Peyer's patch (tissue), 4 donors: Measurements from ENCODE around the gene UBP1. TPM values are rescaled to one million over a fixed set of nuclear protein-coding genes. Genes with fewer than 3 reads are reported as not detected.

Source experiments
- DNase-seq, 3 donors: peaks; one replicate each; pipeline ENCODE4 v3.0.0-alpha.2; 2017 to 2019
- H3K27ac ChIP-seq, 4 donors: fragments of 200-600 bp; sonication (generic); one replicate each; pipeline ENCODE4 v1.5.1; 2016 to 2019
- H3K27me3 ChIP-seq, 2 donors: fragments of 200-600 bp; sonication (generic); one replicate each; pipeline ENCODE4 v1.5.1; 2019
- H3K36me3 ChIP-seq, 3 donors: fragments of 200-600 bp; sonication (generic); one replicate each; pipeline ENCODE4 v1.5.1; 2016 to 2019
- H3K4me1 ChIP-seq, 4 donors: fragments of 200-600 bp; sonication (generic); one replicate each; pipeline ENCODE4 v1.5.1; 2016 to 2019
- H3K4me3 ChIP-seq, 4 donors: fragments of 200-600 bp; sonication (generic); 1 replicate in 3 of 4; 2 replicates in 1 of 4; pipeline ENCODE4 v1.5.1; 2016 to 2019; ENCODE audit warnings: mild to moderate bottlenecking in 1 of 4
- H3K9me3 ChIP-seq, 4 donors: fragments of 200-600 bp; sonication (generic); one replicate each; pipeline ENCODE4 v1.5.1; 2016 to 2019; ENCODE audit warnings: mild to moderate bottlenecking in 1 of 4
- CTCF ChIP-seq, 6 experiments: fragments of 450-650 bp in 4 of 6; fragments of 200-600 bp in 2 of 6; sonication (generic) in 1 of 6; IDR thresholded peaks; one replicate each; pipeline ENCODE4 v1.5.1; 2017 to 2019; ENCODE audit warnings: antibody characterized with exemption in 6 of 6, mild to moderate bottlenecking in 3 of 6, moderate library complexity in 1 of 6
- POLR2A ChIP-seq, 2 donors: fragments of 450-650 bp; IDR thresholded peaks; one replicate each; pipeline ENCODE4 v1.5.1; 2017; ENCODE audit warnings: antibody characterized with exemption in 2 of 2, mild to moderate bottlenecking in 2 of 2, moderate library complexity in 2 of 2
- total RNA-seq, 4 donors: library from RNA; depleted of rRNA; stranded (reverse); fragments of >200 nt; gene quantifications; one replicate each; pipeline ENCODE4 v1.1.0, GENCODE V29; 2016

The UBP1 gene
- total RNA-seq, 4 donors from 2014 or later = 61.3 to 192 (median 77.0) TPM

GRCh38 chr3:33403756-33404155, 36.4 kb downstream of the UBP1 start:
- Histone ChIP-seq H3K4me1 (no peaks in the 10 kb centered on the region), H3K27ac (no peak overlapping the region), H3K36me3 (peaks cover 0 to 98% (median 4%) of the 10 kb centered on the region in 3 donors), H3K4me3 (no peak overlapping the region), H3K27me3 (no peaks in the 10 kb centered on the region), H3K9me3 (no peaks in the 10 kb centered on the region)
- no peak for DNase-seq
- no peak for TF ChIP-seq CTCF (IDR thresholded peaks at IDR 0.05)
- TF ChIP-seq POLR2A (IDR thresholded peaks at IDR 0.05) = no peak

GRCh38 chr3:33402936-33403335, 37.3 kb downstream of the UBP1 start:
- Histone ChIP-seq H3K4me3 (no peak overlapping the region), H3K27me3 (no peaks in the 10 kb centered on the region), H3K9me3 (no peaks in the 10 kb centered on the region), H3K27ac (no peak overlapping the region), H3K36me3 (peaks cover 0 to 98% (median 4%) of the 10 kb centered on the region in 3 donors), H3K4me1 (no peaks in the 10 kb centered on the region)
- no peak for TF ChIP-seq POLR2A (IDR thresholded peaks at IDR 0.05)
- no peak for TF ChIP-seq CTCF (IDR thresholded peaks at IDR 0.05)
- no peak for DNase-seq

GRCh38 chr3:33401781-33402180, 38.4 kb downstream of the UBP1 start:
- TF ChIP-seq POLR2A (IDR thresholded peaks at IDR 0.05) (no peak), CTCF (IDR thresholded peaks at IDR 0.05) (no peak)
- Histone ChIP-seq H3K4me1 (no peaks in the 10 kb centered on the region), H3K27ac (no peak overlapping the region), H3K9me3 (no peaks in the 10 kb centered on the region), H3K27me3 (no peaks in the 10 kb centered on the region), H3K4me3 (no peak overlapping the region), H3K36me3 (peaks cover 0 to 99% (median 4%) of the 10 kb centered on the region in 3 donors)
- DNase-seq = no peak

DNA sequence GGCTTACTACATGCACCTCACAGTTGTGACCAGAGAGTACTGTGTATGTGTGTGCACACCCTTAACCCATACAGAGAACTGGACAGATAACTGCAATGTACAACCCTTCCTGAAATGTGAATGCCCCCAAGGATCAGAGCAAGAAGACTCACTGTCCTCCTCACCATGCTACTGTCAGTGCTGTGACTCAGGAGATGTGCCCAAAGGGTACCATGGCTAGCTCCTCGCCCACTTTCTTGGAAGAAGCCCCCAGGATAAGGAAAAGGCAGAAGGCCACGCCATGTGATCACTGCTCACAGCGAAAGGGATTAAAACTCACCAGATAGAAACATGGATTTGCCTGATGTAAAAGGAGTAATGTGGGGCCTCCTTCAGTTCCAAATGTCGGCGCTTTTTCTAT, 41.8 kb downstream of the UBP1 start:
- DNase-seq = no peak
- H3K36me3 ChIP-seq = peaks cover 0 to 97% (median 4%) of the 10 kb centered on the region in 3 donors
- no peaks in the 10 kb centered on the region for H3K27me3 ChIP-seq
- no peaks in the 10 kb centered on the region for H3K4me1 ChIP-seq
- no peak overlapping the region for H3K4me3 ChIP-seq
- no peak overlapping the region for H3K27ac ChIP-seq
- TF ChIP-seq CTCF (IDR thresholded peaks at IDR 0.05) (no peak), POLR2A (IDR thresholded peaks at IDR 0.05) (no peak)
- no peaks in the 10 kb centered on the region for H3K9me3 ChIP-seq

- Histone ChIP-seq H3K4me3 (no peak overlapping the region), H3K36me3 (peaks cover 0 to 98% (median 0%) of the 10 kb centered on the region in 3 donors), H3K27ac (no peak overlapping the region), H3K4me1 (no peaks in the 10 kb centered on the region), H3K9me3 (no peaks in the 10 kb centered on the region), H3K27me3 (no peaks in the 10 kb centered on the region)
- DNase-seq = no peak
- TF ChIP-seq CTCF (IDR thresholded peaks at IDR 0.05) (no peak), POLR2A (IDR thresholded peaks at IDR 0.05) (no peak)
These were observed 44.3 kb downstream of the UBP1 start for GRCh38 chr3:33395900-33396299.
